GM23338 (cell line): ENCODE results near the gene GLI1. TPM values are rescaled to one million over a fixed set of nuclear protein-coding genes. Genes with fewer than 3 reads are reported as not detected.

Experiments used
- ATAC-seq: fragments of 200-7000 bp; cut with Tn5 transposase; 3 replicates; pipeline ENCODE4 v1.9.1; 2020
- DNase-seq: peaks from one replicate; pipeline ENCODE4 v3.0.0-alpha.2; 2015; ENCODE audit warnings: low spot score
- H2AFZ ChIP-seq: fragments of 200-600 bp; sonication (generic); 2 replicates; pipeline ENCODE4 v1.8.0; 2016; ENCODE audit warnings: antibody characterized with exemption, mild to moderate bottlenecking, moderate library complexity
- H3F3A ChIP-seq: fragments of 200-600 bp; sonication (generic); replicated peaks from 2 replicates; pipeline ENCODE4 v1.8.0; 2017; ENCODE audit warnings: antibody characterized with exemption, mixed run types, low read depth
- H3K27ac ChIP-seq: fragments of 200-600 bp; sonication (generic); 2 replicates; pipeline ENCODE4 v1.6.1; 2016; ENCODE audit warnings: low read depth
- H3K27me3 ChIP-seq: fragments of 200-600 bp; sonication (generic); 2 replicates; pipeline ENCODE4 v1.8.0; 2016; ENCODE audit warnings: mild to moderate bottlenecking, mixed run types, moderate library complexity; ENCODE audit not compliant: insufficient read depth
- H3K36me3 ChIP-seq: fragments of 200-600 bp; sonication (generic); 2 replicates; pipeline ENCODE4 v1.8.0; 2016; ENCODE audit warnings: mild to moderate bottlenecking; ENCODE audit not compliant: insufficient read depth
- H3K4me1 ChIP-seq: fragments of 200-600 bp; sonication (generic); 2 replicates; pipeline ENCODE4 v1.8.0; 2016; ENCODE audit warnings: mild to moderate bottlenecking, moderate library complexity; ENCODE audit not compliant: insufficient read depth
- H3K4me2 ChIP-seq: fragments of 200-600 bp; sonication (generic); 2 replicates; pipeline ENCODE4 v1.7.1; 2017; ENCODE audit warnings: mixed run types
- H3K4me3 ChIP-seq: fragments of 200-600 bp; sonication (generic); 2 replicates; pipeline ENCODE4 v1.6.1; 2016; ENCODE audit warnings: mixed run types
- H3K79me2 ChIP-seq: fragments of 200-600 bp; sonication (generic); replicated peaks from 2 replicates; pipeline ENCODE4 v1.8.0; 2017; ENCODE audit warnings: mild to moderate bottlenecking; ENCODE audit not compliant: insufficient read depth
- H3K9me2 ChIP-seq: fragments of 200-600 bp; sonication (generic); 2 replicates; pipeline ENCODE4 v1.8.0; 2017; ENCODE audit not compliant: insufficient read depth
- H4K20me1 ChIP-seq: fragments of 200-600 bp; sonication (generic); replicated peaks from 2 replicates; pipeline ENCODE4 v1.8.0; 2017; ENCODE audit warnings: mild to moderate bottlenecking; ENCODE audit not compliant: insufficient read depth
- H3K27ac Mint-ChIP-seq: 2 replicates; pipeline ENCODE4 v1.8.0; 2020; ENCODE audit warnings: inconsistent platforms, mild to moderate bottlenecking, moderate library complexity, mixed read lengths
- H3K27me3 Mint-ChIP-seq: 3 replicates; pipeline ENCODE4 v1.8.0; 2022; ENCODE audit warnings: low read depth, mild to moderate bottlenecking, moderate library complexity, mixed read lengths, inconsistent platforms; ENCODE audit not compliant: insufficient read depth, poor library complexity
- H3K36me3 Mint-ChIP-seq: 3 replicates; pipeline ENCODE4 v1.8.0; 2021; ENCODE audit warnings: low read depth, mild to moderate bottlenecking, inconsistent platforms, moderate library complexity, mixed read lengths
- H3K4me1 Mint-ChIP-seq: 3 replicates; pipeline ENCODE4 v1.8.0; 2020; ENCODE audit warnings: mild to moderate bottlenecking, inconsistent platforms, mixed read lengths
- H3K4me3 Mint-ChIP-seq: 3 replicates; pipeline ENCODE4 v1.8.0; 2021; ENCODE audit warnings: moderate library complexity, mild to moderate bottlenecking, inconsistent platforms, mixed read lengths
- H3K9me3 Mint-ChIP-seq: 3 replicates; pipeline ENCODE4 v1.8.0; 2020; ENCODE audit warnings: moderate library complexity, mild to moderate bottlenecking, inconsistent platforms, mixed read lengths
- CREB1 ChIP-seq: fragments of 250-450 bp; sonication (Bioruptor Pico); IDR thresholded peaks from 2 replicates; pipeline ENCODE4 v1.5.0; 2020; ENCODE audit warnings: low read depth, mild to moderate bottlenecking, moderate library complexity
- EZH2 ChIP-seq: fragments of 200-600 bp; sonication (generic); IDR thresholded peaks from one replicate; pipeline ENCODE4 v1.8.0; 2017; ENCODE audit warnings: antibody characterized with exemption, mild to moderate bottlenecking, low read depth; ENCODE audit not compliant: unreplicated experiment
- EZH2phosphoT487 ChIP-seq: fragments of 200-600 bp; sonication (generic); IDR thresholded peaks from one replicate; pipeline ENCODE4 v1.8.1; 2018; ENCODE audit warnings: antibody characterized with exemption; ENCODE audit not compliant: unreplicated experiment
- JUNB ChIP-seq: IDR thresholded peaks from one replicate; pipeline ENCODE4 v1.6.1; 2016; ENCODE audit warnings: antibody characterized with exemption; ENCODE audit not compliant: unreplicated experiment
- POLR2AphosphoS5 ChIP-seq: IDR thresholded peaks from 2 replicates; pipeline ENCODE4 v1.6.1; 2016; ENCODE audit warnings: antibody characterized with exemption, low read depth
- ZNF114 ChIP-seq: fragments of 250-450 bp; sonication (Bioruptor Pico); IDR thresholded peaks from 2 replicates; pipeline ENCODE4 v1.5.0; 2020; ENCODE audit warnings: mild to moderate bottlenecking, moderate library complexity
- ZNF331 ChIP-seq: fragments of 250-450 bp; sonication (Bioruptor Pico); IDR thresholded peaks from 2 replicates; pipeline ENCODE4 v1.5.0; 2020; ENCODE audit warnings: low read depth, mild to moderate bottlenecking, moderate library complexity
- polyA plus RNA-seq: library from polyadenylated mRNA; unstranded; fragments of >200 nt; fragmentation: Nextera tagmentation; extraction: Ambion mirVana; gene quantifications from 2 replicates; pipeline ENCODE4 v1.2.1, GENCODE V29; 2016
- total RNA-seq: library from RNA; depleted of rRNA; stranded (reverse); fragments of >200 nt; shearing (Covaris generic); gene quantifications from 2 replicates; pipeline ENCODE4 v1.2.3, GENCODE V29; 2014
- TF ChIP-seq, protein P1 (sequence below): fragments of 250-450 bp; sonication (Bioruptor Pico); IDR thresholded peaks from 2 replicates; pipeline ENCODE4 v1.5.0; 2020; ENCODE audit warnings: mild to moderate bottlenecking, moderate library complexity
- TF ChIP-seq, protein P2 (sequence below): IDR thresholded peaks from 2 replicates; pipeline ENCODE4 v1.6.1; 2016; ENCODE audit warnings: antibody characterized with exemption

Gene GLI1
- total and polyA plus RNA-seq, 2 experiments from 2014 or later, result 5.6 to 18.1 TPM

DNA sequence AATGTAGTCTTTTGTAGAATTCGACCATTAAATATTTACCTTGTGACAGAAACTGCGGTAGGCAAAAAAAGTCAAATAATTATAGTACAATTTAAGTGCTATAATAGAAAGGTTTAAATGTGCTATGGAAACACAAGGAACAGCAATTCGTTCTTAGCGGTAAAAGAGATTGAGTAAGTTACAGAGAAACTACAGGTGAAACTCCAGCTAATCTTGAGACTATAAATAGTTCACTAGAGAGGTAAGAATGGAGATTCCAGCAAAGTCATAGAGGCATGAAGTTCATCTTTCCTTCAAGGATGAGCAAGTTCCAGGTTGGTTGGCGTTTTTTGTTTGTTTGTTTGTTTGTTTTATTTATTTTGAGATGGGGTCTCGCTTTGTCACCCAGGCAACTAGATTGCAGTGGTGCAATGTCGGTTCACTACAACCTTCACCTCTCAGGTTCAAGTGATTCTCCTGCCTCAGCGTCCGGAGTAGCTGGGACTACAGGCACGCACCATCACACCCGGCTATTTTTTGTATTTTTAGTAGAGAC, 27.9 kb upstream of the GLI1 start (continued):
- no peak for TF ChIP-seq JUNB
- TF ChIP-seq, protein P1, sequence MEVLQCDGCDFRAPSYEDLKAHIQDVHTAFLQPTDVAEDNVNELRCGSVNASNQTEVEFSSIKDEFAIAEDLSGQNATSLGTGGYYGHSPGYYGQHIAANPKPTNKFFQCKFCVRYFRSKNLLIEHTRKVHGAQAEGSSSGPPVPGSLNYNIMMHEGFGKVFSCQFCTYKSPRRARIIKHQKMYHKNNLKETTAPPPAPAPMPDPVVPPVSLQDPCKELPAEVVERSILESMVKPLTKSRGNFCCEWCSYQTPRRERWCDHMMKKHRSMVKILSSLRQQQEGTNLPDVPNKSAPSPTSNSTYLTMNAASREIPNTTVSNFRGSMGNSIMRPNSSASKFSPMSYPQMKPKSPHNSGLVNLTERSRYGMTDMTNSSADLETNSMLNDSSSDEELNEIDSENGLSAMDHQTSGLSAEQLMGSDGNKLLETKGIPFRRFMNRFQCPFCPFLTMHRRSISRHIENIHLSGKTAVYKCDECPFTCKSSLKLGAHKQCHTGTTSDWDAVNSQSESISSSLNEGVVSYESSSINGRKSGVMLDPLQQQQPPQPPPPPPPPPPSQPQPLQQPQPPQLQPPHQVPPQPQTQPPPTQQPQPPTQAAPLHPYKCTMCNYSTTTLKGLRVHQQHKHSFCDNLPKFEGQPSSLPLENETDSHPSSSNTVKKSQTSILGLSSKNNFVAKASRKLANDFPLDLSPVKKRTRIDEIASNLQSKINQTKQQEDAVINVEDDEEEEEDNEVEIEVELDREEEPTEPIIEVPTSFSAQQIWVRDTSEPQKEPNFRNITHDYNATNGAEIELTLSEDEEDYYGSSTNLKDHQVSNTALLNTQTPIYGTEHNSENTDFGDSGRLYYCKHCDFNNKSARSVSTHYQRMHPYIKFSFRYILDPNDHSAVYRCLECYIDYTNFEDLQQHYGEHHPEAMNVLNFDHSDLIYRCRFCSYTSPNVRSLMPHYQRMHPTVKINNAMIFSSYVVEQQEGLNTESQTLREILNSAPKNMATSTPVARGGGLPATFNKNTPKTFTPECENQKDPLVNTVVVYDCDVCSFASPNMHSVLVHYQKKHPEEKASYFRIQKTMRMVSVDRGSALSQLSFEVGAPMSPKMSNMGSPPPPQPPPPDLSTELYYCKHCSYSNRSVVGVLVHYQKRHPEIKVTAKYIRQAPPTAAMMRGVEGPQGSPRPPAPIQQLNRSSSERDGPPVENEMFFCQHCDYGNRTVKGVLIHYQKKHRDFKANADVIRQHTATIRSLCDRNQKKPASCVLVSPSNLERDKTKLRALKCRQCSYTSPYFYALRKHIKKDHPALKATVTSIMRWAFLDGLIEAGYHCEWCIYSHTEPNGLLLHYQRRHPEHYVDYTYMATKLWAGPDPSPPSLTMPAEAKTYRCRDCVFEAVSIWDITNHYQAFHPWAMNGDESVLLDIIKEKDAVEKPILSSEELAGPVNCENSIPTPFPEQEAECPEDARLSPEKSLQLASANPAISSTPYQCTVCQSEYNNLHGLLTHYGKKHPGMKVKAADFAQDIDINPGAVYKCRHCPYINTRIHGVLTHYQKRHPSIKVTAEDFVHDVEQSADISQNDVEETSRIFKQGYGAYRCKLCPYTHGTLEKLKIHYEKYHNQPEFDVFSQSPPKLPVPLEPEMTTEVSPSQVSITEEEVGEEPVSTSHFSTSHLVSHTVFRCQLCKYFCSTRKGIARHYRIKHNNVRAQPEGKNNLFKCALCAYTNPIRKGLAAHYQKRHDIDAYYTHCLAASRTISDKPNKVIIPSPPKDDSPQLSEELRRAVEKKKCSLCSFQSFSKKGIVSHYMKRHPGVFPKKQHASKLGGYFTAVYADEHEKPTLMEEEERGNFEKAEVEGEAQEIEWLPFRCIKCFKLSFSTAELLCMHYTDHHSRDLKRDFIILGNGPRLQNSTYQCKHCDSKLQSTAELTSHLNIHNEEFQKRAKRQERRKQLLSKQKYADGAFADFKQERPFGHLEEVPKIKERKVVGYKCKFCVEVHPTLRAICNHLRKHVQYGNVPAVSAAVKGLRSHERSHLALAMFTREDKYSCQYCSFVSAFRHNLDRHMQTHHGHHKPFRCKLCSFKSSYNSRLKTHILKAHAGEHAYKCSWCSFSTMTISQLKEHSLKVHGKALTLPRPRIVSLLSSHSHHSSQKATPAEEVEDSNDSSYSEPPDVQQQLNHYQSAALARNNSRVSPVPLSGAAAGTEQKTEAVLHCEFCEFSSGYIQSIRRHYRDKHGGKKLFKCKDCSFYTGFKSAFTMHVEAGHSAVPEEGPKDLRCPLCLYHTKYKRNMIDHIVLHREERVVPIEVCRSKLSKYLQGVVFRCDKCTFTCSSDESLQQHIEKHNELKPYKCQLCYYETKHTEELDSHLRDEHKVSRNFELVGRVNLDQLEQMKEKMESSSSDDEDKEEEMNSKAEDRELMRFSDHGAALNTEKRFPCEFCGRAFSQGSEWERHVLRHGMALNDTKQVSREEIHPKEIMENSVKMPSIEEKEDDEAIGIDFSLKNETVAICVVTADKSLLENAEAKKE (CRISPR knock-in tag), result no peak
- no peak for TF ChIP-seq EZH2phosphoT487

DNA sequence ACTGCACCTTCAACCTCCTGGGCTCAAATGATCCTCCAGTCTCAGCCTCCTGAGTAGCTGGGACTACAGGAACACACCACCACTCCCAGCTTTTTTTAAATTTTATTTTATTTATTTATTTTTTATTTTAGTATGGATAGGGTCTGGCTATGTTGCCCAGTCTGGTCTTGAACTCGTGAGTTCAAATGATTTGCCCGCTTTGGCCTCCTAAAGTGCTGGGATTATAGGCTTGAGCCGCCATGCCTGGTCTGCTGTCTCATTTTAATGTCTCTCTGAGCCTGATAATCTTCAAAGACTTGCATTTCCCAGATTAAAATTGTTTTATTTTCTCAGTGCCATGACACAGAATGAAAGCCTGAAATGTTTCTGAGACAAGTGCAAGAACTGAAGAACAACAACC, 26.2 kb upstream of the GLI1 start:
- Histone ChIP-seq H3K9me2 (no peaks in the 10 kb centered on the region), H4K20me1 (no peaks in the 10 kb centered on the region), H3K79me2 (peaks cover 15% of the 10 kb centered on the region), H3K4me3 (no peak overlapping the region), H2AFZ (no peak overlapping the region), H3K4me2 (no peak overlapping the region), H3K4me1 (peaks cover 15% of the 10 kb centered on the region; the same call in 1 of the 2 replicates), H3K27ac (no peak overlapping the region), H3F3A (peaks cover 11% of the 10 kb centered on the region), H3K27me3 (no peaks in the 10 kb centered on the region), H3K36me3 (no peaks in the 10 kb centered on the region)
- DNase-seq (no peak), ATAC-seq (no peak)
- H3K27me3 Mint-ChIP-seq, result peaks cover 7% of the 10 kb centered on the region
- H3K9me3 Mint-ChIP-seq, result no peaks in the 10 kb centered on the region
- no peak overlapping the region for H3K27ac Mint-ChIP-seq
- peaks cover 18% of the 10 kb centered on the region for H3K4me1 Mint-ChIP-seq
- no peak overlapping the region for H3K4me3 Mint-ChIP-seq
- no peaks in the 10 kb centered on the region; the same call in 2 of the 3 replicates for H3K36me3 Mint-ChIP-seq
- TF ChIP-seq CREB1, result no peak
- no peak for TF ChIP-seq JUNB
- TF ChIP-seq, protein P2, sequence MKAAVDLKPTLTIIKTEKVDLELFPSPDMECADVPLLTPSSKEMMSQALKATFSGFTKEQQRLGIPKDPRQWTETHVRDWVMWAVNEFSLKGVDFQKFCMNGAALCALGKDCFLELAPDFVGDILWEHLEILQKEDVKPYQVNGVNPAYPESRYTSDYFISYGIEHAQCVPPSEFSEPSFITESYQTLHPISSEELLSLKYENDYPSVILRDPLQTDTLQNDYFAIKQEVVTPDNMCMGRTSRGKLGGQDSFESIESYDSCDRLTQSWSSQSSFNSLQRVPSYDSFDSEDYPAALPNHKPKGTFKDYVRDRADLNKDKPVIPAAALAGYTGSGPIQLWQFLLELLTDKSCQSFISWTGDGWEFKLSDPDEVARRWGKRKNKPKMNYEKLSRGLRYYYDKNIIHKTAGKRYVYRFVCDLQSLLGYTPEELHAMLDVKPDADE, result no peak
- TF ChIP-seq, protein P1 (CRISPR knock-in tag), result no peak
- no peak for TF ChIP-seq POLR2AphosphoS5
- TF ChIP-seq ZNF331 (CRISPR knock-in tag), result no peak
- TF ChIP-seq EZH2, result no peak
- no peak for TF ChIP-seq ZNF114 (CRISPR knock-in tag)
